Psoas muscle (tissue), 8 donors: ENCODE results near the gene ACTL7A. TPM values are rescaled to one million over a fixed set of nuclear protein-coding genes. Genes with fewer than 3 reads are reported as not detected.
"Not testable (repeated sequence)": the region's sequence is repeated elsewhere in the genome, so short reads cannot be mapped to it uniquely, and the experiment has no call there.

ENCODE experiments used
- ATAC-seq, 4 donors: fragments of 200-7000 bp; cut with Tn5 transposase; one replicate each; pipeline ENCODE4 v1.9.1; 2020; ENCODE audit warnings: moderate library complexity in 3 of 4, mild to moderate bottlenecking in 2 of 4
- DNase-seq, 2 donors: peaks; one replicate each; pipeline ENCODE4 v3.0.0-alpha.2; 2020
- H3K27ac ChIP-seq: fragments of 200-600 bp; one replicate; pipeline ENCODE4 v1.8.0; 2022
- H3K27me3 ChIP-seq, 3 donors: fragments of 200-600 bp in 1 of 3; one replicate each; pipeline versions ENCODE4 v1.6.1 to v1.8.0; 2013 to 2022; ENCODE audit warnings: low read length in 2 of 3, mild to moderate bottlenecking in 2 of 3, moderate library complexity in 1 of 3; ENCODE audit not compliant: insufficient read depth in 3 of 3
- H3K36me3 ChIP-seq, 2 donors: fragments of 200-600 bp in 1 of 2; one replicate each; pipeline versions ENCODE4 v1.6.1 to v1.8.0; 2013 to 2022; ENCODE audit warnings: low read depth in 1 of 2, mild to moderate bottlenecking in 1 of 2, moderate library complexity in 1 of 2; ENCODE audit not compliant: insufficient read depth in 1 of 2
- H3K4me1 ChIP-seq: fragments of 200-600 bp; one replicate; pipeline ENCODE4 v1.8.0; 2022
- H3K4me3 ChIP-seq: fragments of 200-600 bp; one replicate; pipeline ENCODE4 v1.8.0; 2022; ENCODE audit warnings: mild to moderate bottlenecking
- H3K9me3 ChIP-seq: fragments of 200-600 bp; one replicate; pipeline ENCODE4 v1.8.0; 2022
- CTCF ChIP-seq: fragments of 200-600 bp; IDR thresholded peaks from one replicate; pipeline ENCODE4 v1.8.0; 2022; ENCODE audit warnings: antibody characterized with exemption
- WGBS, 3 donors: extraction: QIAGEN DNeasy Blood & Tissue Kit; methylation state at CpG; one replicate each; pipeline versions ENCODE4 v1.1.6 to v1.1.7; 2013; 5-methylcytosine and 5-hydroxymethylcytosine counted together
- intact Hi-C, 2 donors: fragments of 100-400 bp; cut with DNase I; formaldehyde crosslinking; loops; one replicate each; pipeline versions ENCODE4 v1.11.0 to v1.14.2; 2022
- polyA plus RNA-seq, 3 donors: library from polyadenylated mRNA; stranded (reverse); fragments of 200-250 nt; gene quantifications; one replicate each; pipeline ENCODE4 v1.2.3, GENCODE V29; 2013
- total RNA-seq, 4 donors: library from RNA; stranded (reverse); fragmentation: NEBNext Ultra II Directional in 2 of 4; extraction: Animal tissue kit (Norgen Biotek cat#: 25700) in 2 of 4; gene quantifications; one replicate each; pipeline versions ENCODE4 v1.2.1 to v1.2.4, GENCODE V29; 2021 to 2023
- donor health status: healthy with polysubstance abuse.
- donor health status: DM: no; HTN: no; CAD: no; lungs with moderate emphysema.
- donor health status: Bipolar disorder and iron deficiency.
- donor health status: healthy.
- donor health status: DM: yes; HTN: yes; CAD: no.
- donor health status: DM: no; HTN: no; CAD: no.
- donor health status: DM: no; HTN: no; CAD: no.
- donor health status: DM: yes; HTN: yes; CAD: no.

ACTL7A gene
- total and polyA plus RNA-seq, 7 donors = not detected

GRCh38 chr9:108883085-108883484 is 21.0 kb downstream of the ACTL7A start:
- Histone ChIP-seq H3K36me3 (peaks cover 15 to 72% of the 10 kb centered on the region in 2 donors), H3K27ac (no peak overlapping the region), H3K4me3 (no peak overlapping the region), H3K9me3 (no peaks in the 10 kb centered on the region), H3K27me3 (no peaks in the 10 kb centered on the region), H3K4me1 (no peaks in the 10 kb centered on the region)
- intact Hi-C loops = loop anchor here in 1 of 2 donors (5.0 kb wide), 1 partner anchor 39 kb away; no protein-coding TSS in a partner anchor
- ATAC-seq (no peak), DNase-seq (no peak)
- TF ChIP-seq CTCF = no peak
- 98 to 99% (median 99%) methylated on average over 3 of the region's 3 CpGs for WGBS, 3 donors

DNA sequence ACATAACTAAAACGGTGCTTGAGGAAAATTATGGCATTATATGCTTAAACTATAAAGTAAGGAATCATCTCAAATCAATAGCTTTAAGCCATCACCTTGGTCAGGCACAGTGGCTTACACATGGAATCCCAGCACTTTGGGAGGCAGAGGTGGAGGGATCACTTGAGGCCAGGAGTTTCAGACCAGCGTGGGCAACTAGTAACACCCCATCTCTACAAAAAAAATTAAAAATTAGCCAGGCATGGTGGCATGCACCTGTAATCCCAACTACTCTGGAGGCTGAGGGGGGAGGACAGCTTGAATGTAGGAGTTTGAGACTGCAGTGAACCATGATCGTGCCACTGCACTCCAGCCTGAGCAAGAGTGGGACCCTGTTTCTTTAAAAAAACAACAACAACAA is 22.6 kb downstream of the ACTL7A start:
- Histone ChIP-seq H3K27me3 (no peaks in the 10 kb centered on the region), H3K36me3 (peaks cover 8 to 70% of the 10 kb centered on the region in 2 donors), H3K4me1 (no peaks in the 10 kb centered on the region), H3K27ac (no peak overlapping the region), H3K9me3 (no peaks in the 10 kb centered on the region), H3K4me3 (no peak overlapping the region)
- no peak for ATAC-seq
- intact Hi-C loops = loop anchor here in 1 of 2 donors (5.0 kb wide), 1 partner anchor 38 kb away; no protein-coding TSS in a partner anchor
- DNase-seq = no peak
- 88 to 94% (median 93%) methylated on average over 3 of the region's 3 CpGs for WGBS, 3 donors
- TF ChIP-seq CTCF = no peak

DNA sequence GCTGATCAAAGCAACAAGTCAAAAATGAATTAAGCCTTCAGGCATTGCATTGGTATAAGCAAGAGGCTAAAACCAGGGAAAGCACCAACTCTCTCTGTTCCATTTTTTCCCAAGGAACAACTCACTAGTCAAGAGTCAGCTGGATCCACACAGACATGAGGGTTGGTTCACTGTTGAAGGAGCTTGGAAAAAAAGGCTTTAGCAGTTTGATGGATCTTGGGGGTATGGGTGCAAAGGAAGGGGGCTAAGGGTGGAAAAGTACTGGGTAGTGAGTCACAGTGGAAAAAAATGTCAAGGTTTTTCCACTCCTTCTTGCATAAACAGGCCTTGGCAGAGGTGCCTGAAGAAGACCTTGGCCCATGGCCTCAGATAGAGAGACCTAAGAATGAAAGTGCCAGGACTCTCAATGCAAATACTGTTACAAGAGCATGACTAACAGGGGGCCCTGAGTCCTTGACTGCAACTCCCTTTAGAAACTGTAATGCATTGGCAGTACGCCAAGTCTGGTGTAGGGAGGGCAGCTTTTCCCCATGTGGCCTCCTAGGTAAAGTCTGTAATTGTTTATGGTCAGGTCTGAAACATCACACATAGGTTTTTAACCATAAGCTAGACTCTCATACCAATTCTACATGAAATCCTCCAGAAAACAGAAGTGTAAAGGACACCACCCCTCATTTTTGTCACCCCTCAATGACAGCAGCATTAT is 23.7 kb downstream of the ACTL7A start:
- H3K9me3 ChIP-seq = no peaks in the 10 kb centered on the region
- DNase-seq (no peak), ATAC-seq (peak in 1 of 4 donors; percentile 35)
- intact Hi-C loops = no loop called here
- H3K27me3 ChIP-seq = no peaks in the 10 kb centered on the region
- no peak overlapping the region for H3K4me3 ChIP-seq
- H3K4me1 ChIP-seq = no peaks in the 10 kb centered on the region
- TF ChIP-seq CTCF = no peak
- 54 to 74% (median 56%) methylated on average over 1 of the region's 1 CpG for WGBS, 3 donors
- no peak overlapping the region for H3K27ac ChIP-seq
- H3K36me3 ChIP-seq = peaks cover 8 to 70% of the 10 kb centered on the region in 2 donors

DNA sequence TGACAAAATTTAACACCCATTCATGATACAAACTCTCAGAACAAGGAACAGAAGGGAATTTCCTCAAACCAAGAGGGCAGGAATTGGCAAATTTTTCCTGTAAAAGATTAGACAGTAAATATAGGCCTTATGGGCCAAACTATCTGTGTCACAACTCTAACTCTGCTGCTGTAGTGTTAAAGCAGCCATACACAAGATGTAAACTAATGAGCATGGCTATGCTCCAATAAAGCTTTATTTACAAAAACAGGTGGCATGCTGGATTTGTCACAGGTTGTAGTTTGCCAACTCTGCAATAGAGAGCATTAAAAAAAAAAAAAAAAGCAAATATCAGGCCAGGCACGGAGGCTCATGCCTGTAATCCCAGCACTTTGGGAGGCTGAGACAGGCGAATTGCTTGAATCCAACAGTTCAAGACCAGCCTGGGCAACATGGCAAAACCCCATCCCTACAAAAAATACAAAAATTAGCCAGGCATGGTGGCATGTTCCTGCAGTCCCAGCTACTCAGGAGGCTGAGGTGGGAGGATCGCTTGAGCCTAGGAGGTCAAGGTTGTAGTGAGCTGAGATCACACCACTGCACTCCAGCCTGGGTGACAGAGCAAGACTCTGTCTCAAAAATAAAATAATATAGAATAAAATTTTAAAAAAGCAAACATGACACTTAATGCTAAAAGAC is 24.7 kb downstream of the ACTL7A start:
- 63 to 84% (median 69%) methylated on average over 3 of the region's 3 CpGs for WGBS, 3 donors
- intact Hi-C loops, H3K4me1 ChIP-seq, DNase-seq, H3K4me3 ChIP-seq, H3K27ac ChIP-seq, H3K27me3 ChIP-seq, H3K9me3 ChIP-seq: not testable (repeated sequence)
- H3K36me3 ChIP-seq = peaks cover 8 to 70% of the 10 kb centered on the region in 2 donors
- ATAC-seq = peak in 1 of 4 donors; percentile 32

DNA sequence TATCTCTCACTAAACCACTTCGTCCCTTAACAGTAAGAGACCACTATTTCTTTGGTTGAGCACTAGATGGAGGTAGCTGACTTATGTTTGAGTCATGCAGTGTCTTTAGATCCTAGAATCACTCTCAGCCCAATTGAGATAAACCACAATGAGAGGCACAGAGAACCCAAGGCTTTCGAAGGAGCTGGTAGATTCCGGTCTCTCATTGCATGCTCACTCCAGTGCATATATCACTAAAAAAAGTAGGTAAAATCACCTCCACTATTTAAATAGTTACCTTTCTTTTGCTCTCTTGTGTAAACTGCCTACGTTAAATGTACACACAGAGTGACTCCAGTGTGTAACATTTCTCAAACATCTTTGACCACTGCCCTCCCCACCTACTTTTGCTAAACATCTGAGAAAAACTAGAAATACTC is 27.6 kb downstream of the ACTL7A start:
- no peak overlapping the region for H3K4me3 ChIP-seq
- peak in 1 of 4 donors; percentile 67 for ATAC-seq
- 85 to 92% (median 89%) methylated on average over 4 of the region's 4 CpGs for WGBS, 3 donors

More for the DNA sequence above, 27.6 kb downstream of the ACTL7A start:
- H3K27ac ChIP-seq = no peak overlapping the region
- intact Hi-C loops = no loop called here
- H3K27me3 ChIP-seq = no peaks in the 10 kb centered on the region
- H3K9me3 ChIP-seq = no peaks in the 10 kb centered on the region
- H3K36me3 ChIP-seq = peaks cover 8 to 76% of the 10 kb centered on the region in 2 donors
- TF ChIP-seq CTCF = peak; percentile 9
- no peaks in the 10 kb centered on the region for H3K4me1 ChIP-seq
- DNase-seq = no peak
